H1 (cell line): ENCODE measurements around the gene FDPS. TPM values are rescaled to one million over a fixed set of nuclear protein-coding genes. Genes with fewer than 3 reads are reported as not detected.

Experiments used
- CTCF ChIA-PET: fragments of 300-600 bp; sonication (Branson Sonifier 250); formaldehyde crosslinking; loops from one replicate; lab custom pipeline; 2021; ENCODE audit not compliant: partially characterized antibody; lab: Charles Lee
- POLR2A ChIA-PET: fragments of 300-600 bp; sonication (Branson Sonifier 250); formaldehyde crosslinking; loops from one replicate; lab custom pipeline; 2021; ENCODE audit warnings: inconsistent platforms; ENCODE audit not compliant: partially characterized antibody; lab: Charles Lee
- DNase-seq, 2 experiments: peaks; one replicate each; pipeline versions ENCODE4 v3.0.0 to v3.0.0-alpha.2; 2010 to 2022; ENCODE audit warnings: low spot score in 2 of 2, low read depth in 1 of 2, mixed read lengths in 1 of 2
- FAIRE-seq: peaks from 2 replicates; lab custom pipeline; 2011; peaks lifted over from hg19 to GRCh38; lab: Jason Lieb, UNC
- H2AFZ ChIP-seq: 2 replicates; pipeline ENCODE4 v1.8.1; 2012; ENCODE audit warnings: low read length, inconsistent platforms
- H2AK5ac ChIP-seq: 2 replicates; pipeline ENCODE4 v1.6.1; 2013; ENCODE audit warnings: low read depth, low read length
- H2BK120ac ChIP-seq: replicated peaks from 2 replicates; pipeline ENCODE3; 2013; ENCODE audit warnings: low read depth, low read length, inconsistent platforms
- H2BK12ac ChIP-seq: 2 replicates; pipeline ENCODE4 v1.6.1; 2013; ENCODE audit warnings: low read depth, low read length
- H2BK15ac ChIP-seq: 2 replicates; pipeline ENCODE4 v1.6.1; 2013; ENCODE audit warnings: low read length
- H2BK20ac ChIP-seq: 2 replicates; pipeline ENCODE4 v1.6.1; 2013; ENCODE audit warnings: low read length
- H2BK5ac ChIP-seq: 2 replicates; pipeline ENCODE4 v1.6.1; 2013; ENCODE audit warnings: low read depth, low read length
- H3K14ac ChIP-seq: 2 replicates; pipeline ENCODE4 v1.6.1; 2013; ENCODE audit warnings: inconsistent platforms; ENCODE audit not compliant: insufficient read length
- H3K18ac ChIP-seq: 2 replicates; pipeline ENCODE4 v1.6.1; 2013; ENCODE audit warnings: low read length; ENCODE audit errors: extremely low read depth
- H3K23ac ChIP-seq: 2 replicates; pipeline ENCODE4 v1.6.1; 2013; ENCODE audit warnings: inconsistent platforms; ENCODE audit not compliant: insufficient read length
- H3K23me2 ChIP-seq: 2 replicates; pipeline ENCODE4 v1.6.1; 2013; ENCODE audit warnings: low read depth, low read length
- H3K27ac ChIP-seq: 2 replicates; pipeline ENCODE4 v1.6.1; 2011; ENCODE audit warnings: low read depth, low read length, inconsistent platforms
- H3K27me3 ChIP-seq, 4 experiments: replicated peaks in 1 of 4; 1 replicate in 1 of 4; 2 replicates in 3 of 4; pipeline versions ENCODE4 v1.6.1 to v1.8.1; 2011 to 2013; ENCODE audit warnings: low read length in 3 of 4, mild to moderate bottlenecking in 3 of 4, inconsistent platforms in 2 of 4, mixed read lengths in 2 of 4, moderate library complexity in 1 of 4; ENCODE audit not compliant: control insufficient read depth in 3 of 4, insufficient read depth in 3 of 4; ENCODE audit errors: extremely low read depth in 1 of 4
- H3K36me3 ChIP-seq, 4 experiments: 2 replicates each; pipeline versions ENCODE4 v1.6.1 to v1.8.1; 2011 to 2013; ENCODE audit warnings: mild to moderate bottlenecking in 4 of 4, low read length in 3 of 4, moderate library complexity in 2 of 4, control low read depth in 1 of 4, inconsistent platforms in 1 of 4; ENCODE audit not compliant: insufficient read depth in 4 of 4, control insufficient read depth in 2 of 4
- H3K4ac ChIP-seq: replicated peaks from 2 replicates; pipeline ENCODE3; 2013; ENCODE audit warnings: low read length, low read depth, mixed read lengths, inconsistent platforms; ENCODE audit not compliant: insufficient read length
- H3K4me1 ChIP-seq, 4 experiments: replicated peaks in 1 of 4; 1 replicate in 1 of 4; 2 replicates in 3 of 4; pipeline versions ENCODE4 v1.6.1 to v1.8.1; 2011 to 2013; ENCODE audit warnings: low read length in 3 of 4, inconsistent platforms in 2 of 4, mixed read lengths in 1 of 4; ENCODE audit not compliant: insufficient read depth in 4 of 4, control insufficient read depth in 3 of 4
- H3K4me2 ChIP-seq, 2 experiments: 2 replicates each; pipeline versions ENCODE4 v1.6.1 to v1.8.1; 2011 to 2013; ENCODE audit warnings: low read depth in 2 of 2, low read length in 2 of 2, control low read depth in 1 of 2, inconsistent platforms in 1 of 2, mild to moderate bottlenecking in 1 of 2; ENCODE audit not compliant: insufficient read depth in 1 of 2
- H3K4me3 ChIP-seq, 4 experiments: fragments of 200-600, 300-600 bp in 1 of 4; sonication (generic), shearing (Covaris generic), sonication (Bioruptor Twin) in 1 of 4; 2 replicates each; pipeline versions ENCODE4 v1.5.1 to v1.8.1; 2011 to 2016; ENCODE audit warnings: low read length in 4 of 4, low read depth in 3 of 4, control low read depth in 2 of 4, inconsistent platforms in 2 of 4, mild to moderate bottlenecking in 2 of 4, mixed read lengths in 1 of 4, moderate library complexity in 1 of 4; ENCODE audit not compliant: insufficient read depth in 2 of 4; ENCODE audit errors: extremely low read depth in 1 of 4
- H3K56ac ChIP-seq: replicated peaks from 2 replicates; pipeline ENCODE3; 2013; ENCODE audit warnings: low read depth, mild to moderate bottlenecking, mixed read lengths, low read length, inconsistent platforms; ENCODE audit not compliant: insufficient read length
- H3K79me1 ChIP-seq: 2 replicates; pipeline ENCODE4 v1.6.1; 2013; ENCODE audit warnings: low read depth, low read length, control low read depth
- H3K79me2 ChIP-seq, 2 experiments: 2 replicates each; pipeline versions ENCODE4 v1.6.1 to v1.8.1; 2012 to 2013; ENCODE audit warnings: low read length in 2 of 2, mild to moderate bottlenecking in 2 of 2, inconsistent platforms in 1 of 2; ENCODE audit not compliant: insufficient read depth in 2 of 2, control insufficient read depth in 1 of 2
- H3K9ac ChIP-seq, 4 experiments: replicated peaks in 1 of 4; 1 replicate in 1 of 4; 2 replicates in 3 of 4; pipeline versions ENCODE4 v1.6.1 to v1.8.1; 2011 to 2013; ENCODE audit warnings: low read depth in 3 of 4, low read length in 3 of 4, control low read depth in 2 of 4, mild to moderate bottlenecking in 2 of 4, moderate library complexity in 2 of 4, inconsistent platforms in 1 of 4; ENCODE audit errors: extremely low read depth in 1 of 4
- H3K9me3 ChIP-seq, 2 experiments: 2 replicates each; pipeline versions ENCODE4 v1.6.1 to v1.8.1; 2012 to 2013; ENCODE audit warnings: mild to moderate bottlenecking in 2 of 2, moderate library complexity in 2 of 2, control low read depth in 1 of 2, inconsistent platforms in 1 of 2, low read depth in 1 of 2, low read length in 1 of 2, mixed read lengths in 1 of 2; ENCODE audit not compliant: insufficient read depth in 2 of 2
- H4K20me1 ChIP-seq, 2 experiments: replicated peaks in 1 of 2; 2 replicates each; pipeline versions ENCODE3 to v1.8.1; 2011 to 2013; ENCODE audit warnings: inconsistent platforms in 2 of 2, low read length in 2 of 2, mild to moderate bottlenecking in 1 of 2; ENCODE audit not compliant: insufficient read depth in 2 of 2, control insufficient read depth in 1 of 2
- H4K5ac ChIP-seq: 2 replicates; pipeline ENCODE4 v1.6.1; 2013; ENCODE audit warnings: low read length, low read depth, mixed read lengths, inconsistent platforms; ENCODE audit not compliant: insufficient read length
- H4K8ac ChIP-seq: 2 replicates; pipeline ENCODE4 v1.8.0; 2013; ENCODE audit warnings: mild to moderate bottlenecking, moderate library complexity, low read length, inconsistent platforms; ENCODE audit not compliant: insufficient read depth; ENCODE audit errors: extremely low read depth
- H4K91ac ChIP-seq: replicated peaks from 2 replicates; pipeline ENCODE3; 2013; ENCODE audit warnings: low read length, mixed read lengths, inconsistent platforms; ENCODE audit not compliant: insufficient read length
- SIN3A ChIP-seq, 2 experiments: IDR thresholded peaks in 1 of 2; conservative IDR thresholded peaks in 1 of 2; 2 replicates each; pipeline ENCODE4 v1.6.1; 2011 to 2012; ENCODE audit warnings: low read length in 2 of 2, improper control_type of control experiment in 1 of 2, low read depth in 1 of 2, mild to moderate bottlenecking in 1 of 2
- WGBS, 2 experiments: shearing (Covaris generic) in 1 of 2; methylation state at CpG; one replicate each; pipeline versions ENCODE4 v1.1.6 to v1.1.7; 2013 to 2015; ENCODE audit warnings: low lambda C conversion rate in 2 of 2, mixed read lengths in 2 of 2, inconsistent platforms in 1 of 2, low coverage in 1 of 2, missing lambda C conversion rate in 1 of 2; ENCODE audit not compliant: insufficient replicate concordance in 2 of 2, insufficient coverage in 1 of 2, insufficient read length in 1 of 2; ENCODE audit errors: extremely low coverage in 1 of 2, missing lambda C conversion rate in 1 of 2; 5-methylcytosine and 5-hydroxymethylcytosine counted together
- polyA plus RNA-seq, 7 experiments: library from polyadenylated mRNA; depleted of rRNA in 3 of 7; stranded (reverse) in 5 of 7; unstranded in 2 of 7; fragments of >200 nt in 5 of 7; fragments of 200-250 nt in 2 of 7; gene quantifications; 1 replicate in 5 of 7; 2 replicates in 1 of 7; 4 replicates in 1 of 7; pipeline versions ENCODE4 v1.2.1 to v1.2.3, GENCODE V29; 2011 to 2013; ENCODE audit warnings: missing spikeins in 2 of 7, mixed read lengths in 2 of 7
- total RNA-seq: library from RNA; stranded (reverse); fragmentation: NEBNext Ultra II Directional; extraction: Animal tissue kit (Norgen Biotek cat#: 25700); gene quantifications from 2 replicates; pipeline ENCODE4 v1.2.1, GENCODE V29; 2021

Gene FDPS
- total and polyA plus RNA-seq, 2 of the 8 experiments (the other 6 are each of a cell fraction or from before 2014, with no cell fraction given) = 267 to 368 TPM

DNA sequence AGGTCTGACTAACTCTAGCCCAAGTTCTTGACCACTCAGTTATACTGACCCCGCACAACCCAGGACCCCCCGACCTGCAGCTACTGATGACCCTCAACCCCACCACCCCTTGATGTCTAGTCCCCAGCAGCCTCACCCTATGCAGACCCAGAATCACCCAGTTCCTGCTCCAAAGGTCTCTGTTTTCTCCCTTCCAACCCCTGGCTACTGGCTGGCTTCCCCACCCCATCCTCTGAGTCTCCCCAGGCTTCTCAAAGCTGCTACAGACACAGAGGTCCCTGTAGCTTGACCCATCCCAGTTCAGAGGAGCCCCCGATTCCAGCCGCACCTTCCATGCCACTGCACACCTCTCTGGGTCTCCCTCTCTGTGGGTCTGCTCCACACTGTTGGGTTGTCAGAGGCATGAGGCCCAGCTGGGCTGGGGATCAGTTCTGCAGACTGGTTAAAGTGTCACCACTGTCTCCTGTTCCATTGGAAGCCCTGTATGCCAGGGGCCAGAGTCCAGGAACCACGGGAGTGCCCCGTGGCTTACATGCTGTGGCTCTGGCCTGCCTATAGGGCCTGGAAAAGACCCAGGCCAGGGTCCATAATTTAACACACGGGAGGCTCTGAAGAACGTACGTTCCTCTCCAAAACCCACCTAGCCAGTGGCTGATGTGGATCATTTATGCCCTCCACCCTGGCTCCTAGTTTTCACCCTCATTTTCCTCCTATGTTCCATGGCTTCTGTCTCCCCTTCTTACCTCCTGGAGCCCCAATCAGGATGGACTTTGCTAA, 7.9 kb upstream of the FDPS start:
- Histone ChIP-seq H2AK5ac (peak overlapping the region; percentile 65; the same call in 1 of the 2 replicates), H3K18ac (no peak overlapping the region), H2BK5ac (no peak overlapping the region), H3K79me1 (no peaks in the 10 kb centered on the region), H3K9me3 (no peaks in the 10 kb centered on the region), H4K8ac (no peak overlapping the region; the same call in 1 of the 2 replicates), H2BK15ac (no peak overlapping the region), H3K4ac (no peak overlapping the region), H3K14ac (no peak overlapping the region), H2BK12ac (no peak overlapping the region), H3K4me1 (peaks cover 3 to 13% (median 3%) of the 10 kb centered on the region in 4 experiments; a peak in 6 of 7 replicates), H3K27ac (no peak overlapping the region), H3K27me3 (no peaks in the 10 kb centered on the region; a peak in 2 of 7 replicates), H2AFZ (no peak overlapping the region), H3K56ac (no peak overlapping the region), H2BK20ac (no peak overlapping the region), H3K36me3 (no peaks in the 10 kb centered on the region), H4K91ac (no peak overlapping the region), H4K20me1 (no peaks in the 10 kb centered on the region), H3K23ac (no peak overlapping the region), H2BK120ac (no peak overlapping the region), H3K9ac (no peak overlapping the region), H3K4me3 (no peak overlapping the region), H4K5ac (no peak overlapping the region), H3K4me2 (no peak overlapping the region), H3K23me2 (0 out of 2 replicates have a peak, but pooled peaks cover under 1% of the 10 kb centered on the region), H3K79me2 (no peaks in the 10 kb centered on the region)
- FAIRE-seq = no peak
- ChIA-PET POLR2A (interaction anchor here (1.1 to 2.2 kb wide), 4 partner anchors 34 to 105 kb away, joined by 3 to 6 read pairs (median 4); partner anchors contain the start of gene SCAMP3), CTCF (interaction anchor here (1.4 to 2.9 kb wide), 6 partner anchors 9 to 50 kb away, joined by 4 to 14 read pairs (median 7); no protein-coding TSS in a partner anchor)
- DNase-seq = no peak
- TF ChIP-seq SIN3A (conservative IDR thresholded peaks at IDR 0.05 in 1 of 2, IDR thresholded peaks at IDR 0.05 in 1 of 2; ENCODE audit: low read depth in 1 of 2, low read length in 2 of 2) = no peak
- 93% methylated on average over 9 of the region's 9 CpGs; no CpG with 5 or more reads in 1 of the 2 experiments for WGBS, 2 experiments
